ENCODE measurements around the gene ZBTB7C. TPM values are rescaled to one million over a fixed set of nuclear protein-coding genes. Genes with fewer than 3 reads are reported as not detected.

The ZBTB7C gene
- total RNA-seq, 2 donors from 2014 or later: 11.0 to 14.8 TPM

DNA sequence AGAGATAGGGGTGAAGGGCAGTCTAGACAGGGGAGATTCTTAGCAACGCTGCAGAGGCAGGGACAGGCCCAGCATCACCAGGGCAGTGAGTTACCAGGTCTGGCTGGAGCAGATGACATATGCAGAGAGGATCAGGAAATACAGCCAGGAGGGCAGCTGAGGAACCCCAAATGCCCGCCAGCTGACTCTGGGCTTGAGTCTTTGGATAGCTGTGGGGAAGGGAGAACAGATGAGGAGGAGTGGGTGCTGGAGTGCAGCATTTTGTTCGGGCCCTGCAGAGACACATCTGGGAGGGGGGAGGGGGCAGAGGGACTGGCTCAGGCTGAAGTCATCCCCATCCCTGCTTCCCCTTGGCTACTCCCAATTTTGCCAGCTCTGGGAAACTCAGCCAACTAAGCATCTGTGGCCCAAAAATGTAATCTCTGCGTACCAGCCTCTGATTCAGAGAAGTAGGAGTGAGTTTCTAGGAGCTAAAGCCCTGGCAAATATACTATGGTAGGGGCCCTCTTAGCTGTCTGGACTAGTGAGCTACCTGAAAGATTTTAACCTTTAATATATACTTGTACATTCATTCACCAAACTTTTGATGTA lies 214.5 kb downstream of the ZBTB7C start:
- intact Hi-C loops (cut with DNase I): no loop called here
- no peak for DNase-seq (ENCODE audit: low spot score)

DNA sequence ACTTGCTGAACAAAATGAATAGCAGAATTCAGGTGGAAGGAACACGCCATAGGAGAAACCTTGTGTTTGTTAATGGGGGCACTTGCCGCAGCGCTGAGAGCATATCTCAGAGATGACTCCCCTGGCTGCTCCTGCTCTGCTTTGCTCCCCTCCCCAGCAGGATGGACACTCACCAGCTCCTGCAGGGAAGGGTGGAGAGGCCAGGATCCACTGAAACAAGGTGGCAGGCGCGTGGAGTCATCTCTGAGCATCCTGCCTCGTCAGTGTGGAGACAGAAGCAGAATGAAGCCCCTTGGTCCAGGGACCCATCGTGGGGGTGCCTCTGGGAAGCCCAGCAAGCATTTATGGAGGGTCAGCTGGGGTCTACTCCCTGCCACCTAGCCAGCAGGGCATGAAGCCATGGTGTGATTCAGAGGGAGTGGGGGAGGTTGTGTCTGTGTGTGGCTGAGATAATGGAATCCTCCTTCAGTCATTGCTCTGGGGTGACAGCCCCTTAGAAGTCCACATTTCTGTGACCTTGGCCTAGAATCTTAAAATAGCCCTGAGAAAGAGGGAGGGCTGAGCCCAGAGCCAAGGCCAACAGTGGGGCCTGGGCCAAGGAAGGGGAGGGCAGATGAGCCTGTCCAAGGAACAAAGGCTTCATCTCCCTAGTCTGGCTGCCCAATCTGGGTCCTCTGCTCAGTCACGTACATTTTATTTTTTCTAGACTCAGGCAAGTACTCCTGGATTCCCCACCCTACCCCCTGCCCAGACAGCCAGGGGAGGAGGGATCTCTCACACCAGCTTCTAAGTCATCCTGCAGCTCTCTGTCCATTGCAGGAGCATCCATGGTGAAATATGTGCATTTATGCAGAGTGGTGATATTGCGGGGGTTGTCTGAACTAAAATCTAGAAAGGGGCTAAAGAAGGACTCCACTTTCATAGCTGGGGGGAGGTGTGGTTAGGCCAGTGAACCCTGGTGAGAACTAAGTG lies 215.4 kb downstream of the ZBTB7C start:
- no peak for DNase-seq (ENCODE audit: low spot score)
- intact Hi-C loops (cut with DNase I): no loop called here

DNA sequence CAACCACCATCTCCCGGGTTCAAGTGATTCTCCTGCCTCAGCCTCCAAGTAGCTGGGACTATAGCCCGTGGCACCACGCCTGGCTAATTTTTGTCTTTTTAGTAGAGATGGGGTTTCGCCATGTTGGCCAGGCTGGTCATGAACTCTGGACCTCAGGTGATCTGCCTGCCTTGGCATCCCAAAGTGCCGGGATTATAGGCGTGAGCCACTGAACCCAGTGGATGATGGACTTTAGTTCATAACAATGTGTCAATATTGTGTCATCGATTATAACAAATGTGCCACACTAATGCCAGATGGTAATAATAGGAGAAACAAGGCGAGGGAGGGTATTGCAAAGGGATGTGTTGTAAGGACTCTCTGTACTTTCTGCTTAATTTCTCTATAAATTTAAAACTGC lies 216.6 kb downstream of the ZBTB7C start:
- DNase-seq (ENCODE audit: low spot score): no peak
- intact Hi-C loops (cut with DNase I): no loop called here

DNA sequence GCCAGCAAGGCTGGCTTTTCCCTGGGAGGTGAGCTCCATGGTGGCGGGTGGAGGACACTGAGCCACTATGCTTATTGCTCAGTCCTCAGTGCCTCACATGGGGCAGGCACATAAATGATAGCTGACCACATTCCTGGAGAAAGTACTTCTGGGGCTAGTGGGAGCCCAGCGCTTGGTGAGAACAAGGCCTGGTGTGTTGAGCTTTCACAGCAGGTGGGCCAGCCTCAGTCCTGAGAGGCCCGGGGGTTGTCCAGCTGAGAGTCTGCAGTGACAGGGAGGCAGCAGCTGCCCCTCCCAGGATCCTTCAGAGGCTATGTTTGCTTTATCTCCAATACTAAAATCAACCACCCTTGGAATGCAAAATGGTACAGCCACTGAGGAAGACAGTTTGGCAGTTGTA lies 217.7 kb downstream of the ZBTB7C start:
- no peak for DNase-seq (ENCODE audit: low spot score)
- intact Hi-C loops (cut with DNase I): no loop called here

DNA sequence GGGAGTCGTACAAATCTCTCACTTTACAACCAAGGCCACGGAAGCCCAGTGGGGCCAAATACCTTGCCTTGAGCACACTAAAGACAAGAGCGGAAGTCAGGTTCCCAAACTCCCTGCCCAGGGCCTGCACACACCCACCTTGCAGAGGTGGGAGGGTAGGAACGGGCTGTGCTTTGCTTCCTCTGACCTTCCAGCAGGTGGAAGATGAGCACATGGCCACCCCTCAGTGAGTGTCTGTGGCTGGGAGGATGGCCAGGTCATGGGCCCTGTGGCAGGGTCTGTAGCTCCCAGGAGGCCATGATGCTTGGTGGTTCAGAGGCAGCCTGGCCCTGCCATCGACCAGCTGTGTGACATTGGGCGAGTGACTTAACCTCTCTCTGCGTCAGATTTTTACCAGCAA lies 218.2 kb downstream of the ZBTB7C start:
- intact Hi-C loops (cut with DNase I): no loop called here
- DNase-seq (ENCODE audit: low spot score): no peak

DNA sequence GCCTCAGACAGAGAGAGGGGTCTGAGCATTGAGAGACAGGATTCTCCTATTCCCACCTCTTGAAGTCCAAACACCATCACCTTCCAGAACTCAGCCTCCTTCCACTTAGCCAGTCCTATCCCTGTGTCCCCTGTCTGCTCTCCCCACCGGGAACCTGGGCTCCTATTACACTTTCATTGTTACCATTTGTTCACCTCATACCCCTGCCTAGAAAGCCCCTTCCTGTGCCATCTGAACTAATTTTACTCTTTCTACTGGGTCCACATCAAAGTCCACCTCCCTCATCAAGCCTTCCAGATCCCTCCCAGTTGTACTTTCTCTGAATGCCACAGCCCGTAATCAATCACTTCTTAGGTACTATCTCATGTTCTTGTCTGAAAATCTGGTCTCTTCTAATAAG lies 220.6 kb downstream of the ZBTB7C start:
- peak; percentile 6 for DNase-seq (ENCODE audit: low spot score)
- intact Hi-C loops (cut with DNase I): loop anchor here in 1 of 2 donors (1.0 kb wide), 1 partner anchor 36 kb away; no protein-coding TSS in a partner anchor

- intact Hi-C loops (cut with DNase I): no loop called here
- DNase-seq (ENCODE audit: low spot score): peak; percentile 38
Observed at GRCh38 chr18:48186861-48187260, 222.3 kb downstream of the ZBTB7C start.

DNA sequence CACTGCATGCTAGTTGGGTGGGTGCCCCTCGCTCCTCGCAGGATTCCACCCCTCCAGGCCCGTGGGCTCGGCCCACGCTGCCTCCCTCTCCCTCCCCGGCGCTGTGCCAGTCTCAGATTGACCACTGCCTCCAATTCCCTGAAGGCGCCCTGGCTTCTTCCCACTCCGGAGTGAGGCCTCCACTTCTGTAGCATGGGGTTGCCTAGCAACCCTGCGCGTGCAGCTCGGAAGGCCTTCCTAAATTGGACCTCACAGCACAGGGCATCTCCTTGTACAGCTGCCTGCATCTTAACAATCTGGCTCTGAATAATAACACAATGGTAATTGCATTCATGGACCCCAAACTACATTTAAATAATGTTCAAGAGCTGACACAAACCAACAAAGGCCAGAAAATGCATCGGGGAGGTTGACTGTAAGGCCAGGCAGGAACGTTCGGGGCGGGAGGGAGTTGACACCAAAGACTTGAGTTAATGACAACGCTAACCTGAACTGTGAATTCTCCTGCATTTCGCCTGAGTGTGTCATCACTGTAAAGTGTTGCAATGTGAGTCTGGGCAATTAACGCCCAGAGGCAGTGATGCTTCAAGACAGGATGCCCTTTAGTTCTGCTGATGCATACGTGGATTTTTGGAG lies 222.9 kb downstream of the ZBTB7C start:
- intact Hi-C loops (cut with DNase I): no loop called here
- DNase-seq (ENCODE audit: low spot score): peak; percentile 79

GRCh38 chr18:48184118-48184517 lies 225.1 kb downstream of the ZBTB7C start:
- DNase-seq (ENCODE audit: low spot score): peak; percentile 29
- intact Hi-C loops (cut with DNase I): no loop called here

- DNase-seq (ENCODE audit: low spot score): peak; percentile 28
- intact Hi-C loops (cut with DNase I): no loop called here
Observed at GRCh38 chr18:48183613-48184012, 225.6 kb downstream of the ZBTB7C start.

DNA sequence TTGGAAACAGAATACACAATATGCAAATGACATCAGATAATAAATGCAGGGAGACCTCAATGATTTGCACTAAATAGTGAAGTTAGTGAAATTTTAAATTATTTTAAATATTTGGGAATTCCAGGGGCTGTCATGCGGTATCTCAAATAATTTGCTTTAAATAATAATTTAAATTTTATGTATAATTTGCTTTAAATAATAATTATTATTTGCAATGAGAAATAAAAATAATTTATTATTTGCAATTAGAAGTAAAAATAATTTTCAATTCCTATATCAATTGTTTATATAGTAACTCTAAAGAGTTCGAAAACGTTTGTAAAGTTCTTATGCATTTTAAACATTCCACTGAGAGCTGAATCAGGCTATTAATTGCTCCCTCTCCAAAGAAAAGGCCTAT lies 226.4 kb downstream of the ZBTB7C start:
- intact Hi-C loops (cut with DNase I): no loop called here

DNA sequence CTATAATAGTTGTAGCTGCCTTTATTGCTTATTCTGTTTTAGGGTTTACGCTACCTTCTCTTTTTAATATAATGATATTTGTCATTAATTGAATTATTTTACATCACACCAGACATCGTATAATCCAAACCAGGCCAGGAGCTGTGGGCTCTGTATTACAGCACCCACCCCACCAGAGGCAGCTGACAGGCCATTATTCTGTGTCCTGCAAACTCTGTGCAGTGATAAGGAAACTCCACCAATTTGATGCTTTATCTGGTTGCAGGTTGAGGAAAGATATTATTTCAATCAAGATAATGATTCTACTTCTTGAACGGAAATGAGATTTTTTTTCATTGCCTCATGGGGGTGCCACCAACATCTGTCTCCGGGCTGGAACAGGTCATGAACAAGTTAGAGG lies 227.3 kb downstream of the ZBTB7C start:
- DNase-seq (ENCODE audit: low spot score): peak; percentile 2
- intact Hi-C loops (cut with DNase I): no loop called here

More for the DNA sequence above, 226.4 kb downstream of the ZBTB7C start:
- DNase-seq (ENCODE audit: low spot score): no peak

- DNase-seq (ENCODE audit: low spot score): peak; percentile 36
- intact Hi-C loops (cut with DNase I): no loop called here
Observed at GRCh38 chr18:48181087-48181823, 227.9 kb downstream of the ZBTB7C start.

GRCh38 chr18:48179666-48180065 lies 229.5 kb downstream of the ZBTB7C start:
- intact Hi-C loops (cut with DNase I): no loop called here
- DNase-seq (ENCODE audit: low spot score): no peak

- intact Hi-C loops (cut with DNase I): no loop called here
- DNase-seq (ENCODE audit: low spot score): peak; percentile 14
Observed at GRCh38 chr18:48179001-48179400, 230.2 kb downstream of the ZBTB7C start.

DNA sequence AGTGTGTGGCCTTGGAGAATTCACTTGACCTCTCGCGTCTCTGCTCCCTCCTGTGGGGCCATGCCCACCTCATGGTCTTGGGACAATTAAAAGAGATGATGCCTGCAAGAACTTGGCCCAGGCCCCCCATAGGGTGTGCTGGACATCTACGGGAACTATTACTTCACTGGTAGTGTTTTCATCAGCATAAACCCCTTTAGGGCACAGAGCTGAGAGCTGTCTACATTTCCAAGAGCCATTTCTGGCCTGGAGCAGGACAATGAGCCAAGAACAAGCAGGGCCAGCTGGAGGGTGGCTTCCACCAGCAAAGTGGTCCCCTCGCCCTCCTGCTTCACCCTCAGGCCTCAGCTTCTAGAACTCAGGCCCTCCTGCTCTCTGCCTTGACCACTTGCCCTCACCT lies 232.3 kb downstream of the ZBTB7C start:
- intact Hi-C loops (cut with DNase I): no loop called here
- DNase-seq (ENCODE audit: low spot score): peak; percentile 30

- DNase-seq (ENCODE audit: low spot score): peak; percentile 41
- intact Hi-C loops (cut with DNase I): no loop called here
Observed at GRCh38 chr18:48173557-48173956, 235.6 kb downstream of the ZBTB7C start.

- intact Hi-C loops (cut with DNase I): no loop called here
- DNase-seq (ENCODE audit: low spot score): peak; percentile 66
Observed at GRCh38 chr18:48172226-48173006, 236.8 kb downstream of the ZBTB7C start.

Measured in posterior vena cava (tissue), 2 donors.